Stimulated activated CD4-positive, alpha-beta T cell treated with anti-CD3 and anti-CD28 coated beads, Interleukin-1b, Interleukin-23, amount 100 ng/mL, for 4 hours (primary cell): Measurements from ENCODE around the gene SAPCD1.

Source experiments
- DNase-seq, 2 donors: peaks; one replicate each; pipeline ENCODE4 v3.0.0-alpha.2; 2020; ENCODE audit warnings: low read depth in 2 of 2

The SAPCD1 gene

GRCh38 chr6:31762356-31762755, at the start of gene SAPCD1:
SAPCD1 (plus strand) TSS chr6:31762656; CDS start chr6:31763055, 399 bp downstream.
- no peak for DNase-seq

- no peak for DNase-seq
Observed at GRCh38 chr6:31713465-31713864, 49.0 kb upstream of the SAPCD1 start.

- DNase-seq = no peak
Observed at GRCh38 chr6:31713991-31714684, 48.3 kb upstream of the SAPCD1 start.

- DNase-seq = no peak
Observed at GRCh38 chr6:31715022-31715958, 47.2 kb upstream of the SAPCD1 start, which contains the start of gene LY6G6D. LY6G6D (plus strand) TSS chr6:31715348; CDS start chr6:31715356, 8 bp downstream.

GRCh38 chr6:31717499-31718222, 44.8 kb upstream of the SAPCD1 start:
- no peak for DNase-seq

GRCh38 chr6:31718265-31718664, 44.2 kb upstream of the SAPCD1 start:
- DNase-seq = no peak

- no peak for DNase-seq
Observed at GRCh38 chr6:31719001-31719400, 43.5 kb upstream of the SAPCD1 start.

GRCh38 chr6:31720196-31720770, 42.2 kb upstream of the SAPCD1 start:
- DNase-seq = no peak

- DNase-seq = no peak
Observed at GRCh38 chr6:31721351-31722020, 41.0 kb upstream of the SAPCD1 start, which contains the start of gene LY6G6C. LY6G6C (minus strand) TSS chr6:31721746; CDS start chr6:31721679, 67 bp downstream.

- no peak for DNase-seq
Observed at GRCh38 chr6:31722173-31722572, 40.3 kb upstream of the SAPCD1 start.

- DNase-seq = no peak
Observed at GRCh38 chr6:31723245-31723979, 39.0 kb upstream of the SAPCD1 start, which contains the start of gene MPIG6B. MPIG6B (plus strand) TSS chr6:31723373; CDS start chr6:31723384, 11 bp downstream.

- DNase-seq = no peak
Observed at GRCh38 chr6:31723980-31724691, 38.3 kb upstream of the SAPCD1 start.

GRCh38 chr6:31725502-31726350, 36.7 kb upstream of the SAPCD1 start:
- no peak for DNase-seq

GRCh38 chr6:31727034-31727716, 35.3 kb upstream of the SAPCD1 start:
- DNase-seq = no peak

GRCh38 chr6:31727717-31728671, 34.5 kb upstream of the SAPCD1 start:
- no peak for DNase-seq

GRCh38 chr6:31728767-31729514, 33.5 kb upstream of the SAPCD1 start, which contains the start of gene DDAH2:
DDAH2 (minus strand) TSS chr6:31729299; CDS start chr6:31729161, 138 bp downstream.
- DNase-seq = no peak
